ENCODE results near the gene MYRF. TPM values are rescaled to one million over a fixed set of nuclear protein-coding genes. Genes with fewer than 3 reads are reported as not detected.

Gene MYRF
- total and polyA plus RNA-seq, 2 of the 13 experiments (the other 11 are each of a cell fraction or from before 2014, with no cell fraction given) = 10.2 to 25.9 TPM

GRCh38 chr11:61814958-61815789 lies 62.7 kb downstream of the MYRF start (continued):
- TF ChIP-seq ZNF704 (CRISPR knock-in tag; IDR thresholded peaks at IDR 0.05; ENCODE audit: borderline replicate concordance) (peak; percentile 75; the same call in 1 of the 2 replicates), ZNF224 (CRISPR knock-in tag; IDR thresholded peaks at IDR 0.05) (peak; percentile 94; the same call in 1 of the 2 replicates), IKZF1 (IDR thresholded peaks at IDR 0.05) (no peak), MYC (CRISPR knock-in tag; IDR thresholded peaks at IDR 0.05; ENCODE audit: borderline replicate concordance) (peak; percentile 77), ZNF367 (CRISPR knock-in tag; IDR thresholded peaks at IDR 0.05; ENCODE audit: borderline replicate concordance) (no peak), ZNF558 (CRISPR knock-in tag; IDR thresholded peaks at IDR 0.05; ENCODE audit: borderline replicate concordance) (no peak), SNAI1 (CRISPR knock-in tag; IDR thresholded peaks at IDR 0.05; ENCODE audit: borderline replicate concordance) (peak; percentile 71; the same call in 1 of the 2 replicates), SOX5 (CRISPR knock-in tag; IDR thresholded peaks at IDR 0.05; ENCODE audit: borderline replicate concordance) (no peak), ZUFSP (CRISPR knock-in tag; IDR thresholded peaks at IDR 0.05; ENCODE audit: borderline replicate concordance) (no peak), TSC22D2 (CRISPR knock-in tag; IDR thresholded peaks at IDR 0.05; ENCODE audit: borderline replicate concordance) (no peak; the same call in 1 of the 2 replicates), NRL (CRISPR knock-in tag; IDR thresholded peaks at IDR 0.05; ENCODE audit: borderline replicate concordance) (peak; percentile 60), BORCS8-MEF2B (CRISPR knock-in tag; IDR thresholded peaks at IDR 0.05) (0 out of 2 replicates have a peak, but pooled peaks have one; percentile 83), HOXA5 (CRISPR knock-in tag; IDR thresholded peaks at IDR 0.05) (peak; percentile 82), ZKSCAN8 (CRISPR knock-in tag; IDR thresholded peaks at IDR 0.05; ENCODE audit: borderline replicate concordance) (no peak), U2AF2 (IDR thresholded peaks at IDR 0.05; ENCODE audit: low read depth, low read length) (no peak), HDAC6 (IDR thresholded peaks at IDR 0.05; ENCODE audit: low read depth, low read length) (no peak), NKX3-1 (CRISPR knock-in tag; IDR thresholded peaks at IDR 0.05) (0 out of 2 replicates have a peak, but pooled peaks have one; percentile 57), CBX1 (IDR thresholded peaks at IDR 0.05; ENCODE audit: low read depth) (no peak), KDM6A (CRISPR knock-in tag; IDR thresholded peaks at IDR 0.05; ENCODE audit: low read depth) (no peak), ZSCAN29 (CRISPR knock-in tag; conservative IDR thresholded peaks at IDR 0.05) (no peak), ZMYM4 (CRISPR knock-in tag; IDR thresholded peaks at IDR 0.05) (peak; percentile 21; the same call in 1 of the 2 replicates), CENPBD1 (CRISPR knock-in tag; IDR thresholded peaks at IDR 0.05; ENCODE audit: borderline replicate concordance, low read depth) (no peak), NR2C2 (CRISPR knock-in tag; IDR thresholded peaks at IDR 0.05; ENCODE audit: borderline replicate concordance) (0 out of 2 replicates have a peak, but pooled peaks have one; percentile 23), CREB3 (CRISPR knock-in tag; IDR thresholded peaks at IDR 0.05) (0 out of 2 replicates have a peak, but pooled peaks have one; percentile 53), IKZF4 (CRISPR knock-in tag; IDR thresholded peaks at IDR 0.05; ENCODE audit: borderline replicate concordance, low read depth, not compliant biosample characterization) (no peak), ZNF678 (CRISPR knock-in tag; IDR thresholded peaks at IDR 0.05) (no peak; the same call in 1 of the 2 replicates)

Measured in HepG2 (cell line).